Measurements from ENCODE around the gene SEMA3C. TPM values are rescaled to one million over a fixed set of nuclear protein-coding genes. Genes with fewer than 3 reads are reported as not detected.

The SEMA3C gene
- total RNA-seq, 1 experiment from 2014 or later = 63.5 TPM

- DNase-seq (ENCODE audit: low read depth) = peak; percentile 43
Observed at GRCh38 chr7:80851896-80852476, 66.9 kb downstream of the SEMA3C start.

GRCh38 chr7:80848841-80849240 is 70.0 kb downstream of the SEMA3C start:
- DNase-seq (ENCODE audit: low read depth) = no peak

DNA sequence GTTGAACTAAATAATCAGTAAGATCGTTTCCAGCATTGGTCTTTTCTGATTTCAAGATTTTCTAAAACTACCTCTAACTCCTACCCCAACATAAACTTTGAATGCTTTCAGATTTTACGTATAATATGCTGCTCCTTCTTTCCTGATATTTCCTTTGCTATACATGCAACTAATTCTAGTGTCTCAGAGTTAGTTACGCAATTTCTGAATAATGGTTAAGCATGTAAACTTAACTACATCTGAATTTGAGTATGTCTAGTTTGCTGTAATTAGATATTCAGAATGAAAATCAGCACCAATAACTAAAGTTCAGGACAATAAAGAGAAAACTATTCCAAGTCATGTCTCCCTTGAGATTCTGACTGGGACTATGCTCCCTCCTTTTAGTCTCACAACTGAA is 71.0 kb downstream of the SEMA3C start:
- DNase-seq (ENCODE audit: low read depth) = no peak

DNA sequence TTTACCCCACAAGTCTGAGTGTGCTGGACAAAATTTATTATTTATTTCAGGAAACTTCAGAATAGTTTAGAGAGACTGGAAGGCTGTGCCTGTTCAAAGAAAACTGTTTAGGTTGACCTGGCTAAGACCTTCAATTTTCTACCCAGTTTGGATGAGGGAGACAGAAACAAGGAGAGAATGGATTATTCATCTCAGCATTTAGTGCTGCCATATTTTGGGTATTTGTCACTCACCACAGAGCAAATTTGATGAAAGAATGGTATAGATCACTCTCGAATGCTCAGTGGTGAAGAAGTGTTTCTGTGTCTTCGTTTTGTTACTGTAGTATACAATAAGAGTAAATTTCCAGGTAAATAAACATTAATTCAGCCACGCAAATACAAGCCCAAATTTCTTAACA is 71.8 kb downstream of the SEMA3C start:
- DNase-seq (ENCODE audit: low read depth) = no peak

DNA sequence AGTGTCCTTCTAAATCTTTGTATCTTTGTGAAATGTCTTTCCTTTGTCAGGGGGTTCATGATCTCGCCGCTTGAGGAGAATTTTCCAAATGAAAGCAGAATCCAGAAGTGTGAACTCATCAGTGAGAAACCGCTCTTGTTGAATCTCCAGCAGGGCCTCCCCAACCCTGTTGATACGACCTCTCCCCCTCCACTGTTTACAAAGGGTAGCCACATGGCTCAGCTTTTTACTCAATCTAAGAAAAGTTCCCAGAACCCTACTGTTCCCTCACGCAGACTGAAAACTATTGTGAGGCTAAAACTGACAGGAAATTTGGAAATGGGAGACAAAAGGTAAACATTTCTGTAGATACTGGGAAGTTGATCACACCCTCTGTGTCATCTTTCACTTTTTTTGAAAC is 73.9 kb downstream of the SEMA3C start:
- DNase-seq (ENCODE audit: low read depth) = no peak

GRCh38 chr7:80843018-80843677 is 75.7 kb downstream of the SEMA3C start:
- no peak for DNase-seq (ENCODE audit: low read depth)

- DNase-seq (ENCODE audit: low read depth) = no peak
Observed at GRCh38 chr7:80842022-80842790, 76.6 kb downstream of the SEMA3C start.

GRCh38 chr7:80841423-80841955 is 77.4 kb downstream of the SEMA3C start:
- DNase-seq (ENCODE audit: low read depth) = no peak

- no peak for DNase-seq (ENCODE audit: low read depth)
Observed at GRCh38 chr7:80840681-80841080, 78.2 kb downstream of the SEMA3C start.

DNA sequence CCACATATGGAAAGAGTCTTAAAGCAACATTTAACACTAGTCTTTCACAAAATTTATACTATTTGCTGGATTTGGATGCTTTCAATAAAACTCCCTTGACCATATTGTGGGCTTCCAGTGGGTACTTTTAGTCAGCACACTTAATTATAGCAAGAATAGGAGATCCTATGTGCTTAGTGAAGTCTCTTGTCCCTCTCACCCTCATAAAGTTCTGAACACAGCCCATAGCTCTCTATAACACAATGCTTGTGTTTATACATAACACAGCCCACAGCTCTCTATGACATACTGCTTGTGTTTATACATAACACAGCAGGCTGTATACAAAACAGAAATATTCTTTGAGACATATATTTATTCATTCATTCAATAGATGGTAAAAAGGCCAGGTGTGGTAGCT is 79.0 kb downstream of the SEMA3C start:
- DNase-seq (ENCODE audit: low read depth) = no peak

- no peak for DNase-seq (ENCODE audit: low read depth)
Observed at GRCh38 chr7:80838643-80839042, 80.2 kb downstream of the SEMA3C start.

DNA sequence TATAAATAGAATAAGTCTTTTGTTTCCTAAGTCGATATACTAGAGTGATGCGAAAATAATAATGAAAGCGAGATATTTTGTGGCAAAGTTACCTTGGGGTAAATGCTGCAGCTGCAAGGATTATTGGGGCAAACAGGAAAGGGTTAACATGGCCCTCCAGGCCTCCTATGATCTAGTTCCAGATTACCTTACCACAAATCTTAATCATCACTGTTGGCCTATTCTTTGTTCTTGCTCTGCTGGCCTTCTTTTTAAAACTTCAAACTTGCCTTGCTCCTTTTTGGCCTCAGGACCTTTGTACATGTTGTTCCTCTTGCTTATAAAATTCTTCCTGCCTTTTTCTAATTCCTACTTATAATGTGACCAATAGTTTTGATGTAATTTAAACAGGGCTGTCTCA is 81.5 kb downstream of the SEMA3C start:
- no peak for DNase-seq (ENCODE audit: low read depth)

- DNase-seq (ENCODE audit: low read depth) = no peak
Observed at GRCh38 chr7:80835251-80835650, 83.6 kb downstream of the SEMA3C start.

GRCh38 chr7:80833289-80834268 is 85.3 kb downstream of the SEMA3C start:
- DNase-seq (ENCODE audit: low read depth) = peak; percentile 51

GRCh38 chr7:80832006-80832405 is 86.8 kb downstream of the SEMA3C start:
- no peak for DNase-seq (ENCODE audit: low read depth)

DNA sequence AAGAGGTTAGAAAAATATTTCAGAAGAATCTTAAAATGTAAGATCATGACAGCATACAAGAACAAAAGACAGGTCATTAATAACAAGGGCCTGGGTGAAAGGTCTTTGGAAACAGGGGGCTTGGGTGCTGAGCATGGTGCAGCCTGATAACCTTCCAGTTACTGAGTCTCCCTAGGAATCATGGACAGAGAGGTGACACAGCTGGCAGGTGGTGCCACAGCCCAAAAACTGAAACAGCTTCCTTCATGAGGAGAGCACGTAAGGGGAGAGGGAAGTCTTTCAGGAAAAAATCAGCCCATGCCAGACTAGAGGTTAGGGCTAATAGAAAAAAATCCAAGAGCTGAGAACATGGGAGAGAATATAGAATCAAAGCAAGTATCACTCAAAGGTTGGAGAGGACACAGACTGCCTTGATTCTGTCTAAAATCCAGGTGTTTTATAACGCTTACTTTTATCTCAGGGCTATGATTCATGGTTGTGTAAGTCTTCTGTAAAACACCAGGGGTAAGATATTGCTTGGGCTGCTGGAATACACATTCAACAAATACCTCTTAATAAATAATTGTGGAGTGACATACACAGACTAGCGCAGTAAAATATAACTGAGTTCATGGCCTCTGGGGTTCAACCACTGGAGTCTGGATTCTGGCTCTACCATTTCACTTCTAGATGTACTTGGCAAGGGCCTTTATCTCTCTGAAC is 88.1 kb downstream of the SEMA3C start:
- DNase-seq (ENCODE audit: low read depth) = no peak

DNA sequence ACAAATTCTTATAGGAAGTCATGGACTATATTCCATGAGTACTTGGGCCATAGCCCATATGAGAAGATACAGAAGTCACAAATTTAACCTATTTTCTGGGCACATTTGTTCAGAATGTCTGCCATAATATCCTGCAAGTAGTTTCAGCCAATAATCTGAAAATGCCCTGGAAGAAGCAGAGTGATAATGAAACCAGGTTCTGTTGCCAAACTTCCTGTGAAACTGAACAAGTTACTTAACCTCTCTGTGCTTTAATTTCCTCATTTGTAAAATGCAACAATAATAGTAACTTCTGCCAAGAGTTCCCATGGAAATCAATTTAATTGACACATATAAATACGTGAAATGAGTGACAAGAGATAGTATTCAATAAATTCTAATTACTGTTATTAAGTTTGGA is 88.8 kb downstream of the SEMA3C start:
- DNase-seq (ENCODE audit: low read depth) = no peak

GRCh38 chr7:80829527-80829926 is 89.3 kb downstream of the SEMA3C start:
- no peak for DNase-seq (ENCODE audit: low read depth)

- no peak for DNase-seq (ENCODE audit: low read depth)
Observed at GRCh38 chr7:80827239-80827633, 91.6 kb downstream of the SEMA3C start.

GRCh38 chr7:80826520-80827238 is 92.2 kb downstream of the SEMA3C start:
- DNase-seq (ENCODE audit: low read depth) = peak; percentile 59
